OCI-LY1 (cell line): ENCODE results near the gene AP2A2.

Experiments used
- CTCF ChIP-seq: fragments of 200-600 bp; sonication (generic), shearing (Covaris generic); IDR thresholded peaks from 2 replicates; pipeline ENCODE4 v1.5.1; 2017; ENCODE audit warnings: mild to moderate bottlenecking, antibody characterized with exemption, low read length, moderate library complexity, mixed read lengths
- EZH2 ChIP-seq: fragments of 200-600 bp; sonication (generic), shearing (Covaris generic); IDR thresholded peaks from 2 replicates; pipeline ENCODE4 v1.8.0; 2017; ENCODE audit warnings: borderline replicate concordance, mixed run types, mild to moderate bottlenecking, antibody characterized with exemption, low read length, moderate library complexity, mixed read lengths

GRCh38 chr11:1030086-1030485, 104.4 kb downstream of the AP2A2 start:
- TF ChIP-seq CTCF = no peak
- no peak for TF ChIP-seq EZH2
